GM18526 (cell line): ENCODE data around the gene WBP2.

Source experiments
- POLR2A ChIP-seq: IDR thresholded peaks from 3 replicates; pipeline ENCODE4 v1.6.1; 2011; ENCODE audit not compliant: insufficient read length; ENCODE audit errors: extremely low read depth

Gene WBP2

GRCh38 chr17:75808905-75809621 lies 46.1 kb downstream of the WBP2 start:
- TF ChIP-seq POLR2A, result no peak

- no peak for TF ChIP-seq POLR2A
These were observed 46.6 kb downstream of the WBP2 start for GRCh38 chr17:75808549-75808904.

GRCh38 chr17:75807861-75808260 lies 47.3 kb downstream of the WBP2 start:
- TF ChIP-seq POLR2A, result no peak

GRCh38 chr17:75806822-75807500 lies 48.2 kb downstream of the WBP2 start:
- TF ChIP-seq POLR2A, result no peak

GRCh38 chr17:75803883-75804282 lies 51.3 kb downstream of the WBP2 start:
- no peak for TF ChIP-seq POLR2A

- TF ChIP-seq POLR2A, result no peak
These were observed 55.7 kb downstream of the WBP2 start for GRCh38 chr17:75799402-75799801.

- TF ChIP-seq POLR2A, result no peak
These were observed 59.1 kb downstream of the WBP2 start for GRCh38 chr17:75795820-75796607.
